Small intestine (tissue), 7 donors: ENCODE data around the gene GPX5. TPM values are rescaled to one million over a fixed set of nuclear protein-coding genes. Genes with fewer than 3 reads are reported as not detected.
"Not testable (repeated sequence)": the region's sequence is repeated elsewhere in the genome, so short reads cannot be mapped to it uniquely, and the experiment has no call there.

Experiments used
- DNase-seq, 2 donors: peaks; one replicate each; pipeline versions ENCODE4 v3.0.0 to v3.0.0-alpha.2; 2013
- FAIRE-seq: peaks from 2 replicates; lab custom pipeline; 2012; peaks lifted over from hg19 to GRCh38; lab: Jason Lieb, UNC
- H3K27ac ChIP-seq, 3 donors: one replicate each; pipeline ENCODE4 v1.5.1; 2013; ENCODE audit warnings: low read length in 2 of 3, mild to moderate bottlenecking in 2 of 3, control low read depth in 1 of 3, inconsistent platforms in 1 of 3, low read depth in 1 of 3, moderate library complexity in 1 of 3
- H3K27me3 ChIP-seq, 3 donors: one replicate each; pipeline ENCODE4 v1.6.1; 2013; ENCODE audit warnings: low read length in 3 of 3, inconsistent platforms in 1 of 3; ENCODE audit not compliant: control insufficient read depth in 3 of 3, insufficient read depth in 3 of 3
- H3K36me3 ChIP-seq, 3 donors: one replicate each; pipeline ENCODE4 v1.6.1; 2013; ENCODE audit warnings: low read length in 3 of 3, inconsistent platforms in 1 of 3, low read depth in 1 of 3, mild to moderate bottlenecking in 1 of 3, moderate library complexity in 1 of 3; ENCODE audit not compliant: control insufficient read depth in 3 of 3, insufficient read depth in 2 of 3
- H3K4me1 ChIP-seq, 3 donors: one replicate each; pipeline ENCODE4 v1.6.1; 2013; ENCODE audit warnings: low read length in 2 of 3, inconsistent platforms in 1 of 3, low read depth in 1 of 3, mild to moderate bottlenecking in 1 of 3, moderate library complexity in 1 of 3; ENCODE audit not compliant: control insufficient read depth in 3 of 3, insufficient read depth in 2 of 3
- H3K4me3 ChIP-seq, 3 donors: one replicate each; pipeline ENCODE4 v1.5.1; 2013; ENCODE audit warnings: low read length in 3 of 3, control low read depth in 1 of 3, inconsistent platforms in 1 of 3, low read depth in 1 of 3, mild to moderate bottlenecking in 1 of 3, moderate library complexity in 1 of 3
- H3K9me3 ChIP-seq, 2 donors: one replicate each; pipeline ENCODE4 v1.6.1; 2013; ENCODE audit warnings: low read depth in 1 of 2, low read length in 1 of 2; ENCODE audit not compliant: control insufficient read depth in 2 of 2, insufficient read depth in 1 of 2
- WGBS, 3 donors: extraction: QIAGEN DNeasy Blood & Tissue Kit; methylation state at CpG; one replicate each; pipeline ENCODE4 v1.1.7; 2013; 5-methylcytosine and 5-hydroxymethylcytosine counted together
- polyA plus RNA-seq, 4 donors: library from polyadenylated mRNA; stranded (reverse) in 3 of 4; unstranded in 1 of 4; fragments of 200-250 nt in 3 of 4; fragments of 120-200 nt in 1 of 4; gene quantifications; one replicate each; pipeline versions ENCODE4 v1.2.1 to v1.2.3, GENCODE V29; 2013
- donor health status: healthy with polysubstance abuse.
- donor health status: control.
- donor health status: control.
- donor health status: Bipolar disorder and iron deficiency.
- donor health status: healthy.

Gene GPX5
- polyA plus RNA-seq, 4 donors: not detected

DNA sequence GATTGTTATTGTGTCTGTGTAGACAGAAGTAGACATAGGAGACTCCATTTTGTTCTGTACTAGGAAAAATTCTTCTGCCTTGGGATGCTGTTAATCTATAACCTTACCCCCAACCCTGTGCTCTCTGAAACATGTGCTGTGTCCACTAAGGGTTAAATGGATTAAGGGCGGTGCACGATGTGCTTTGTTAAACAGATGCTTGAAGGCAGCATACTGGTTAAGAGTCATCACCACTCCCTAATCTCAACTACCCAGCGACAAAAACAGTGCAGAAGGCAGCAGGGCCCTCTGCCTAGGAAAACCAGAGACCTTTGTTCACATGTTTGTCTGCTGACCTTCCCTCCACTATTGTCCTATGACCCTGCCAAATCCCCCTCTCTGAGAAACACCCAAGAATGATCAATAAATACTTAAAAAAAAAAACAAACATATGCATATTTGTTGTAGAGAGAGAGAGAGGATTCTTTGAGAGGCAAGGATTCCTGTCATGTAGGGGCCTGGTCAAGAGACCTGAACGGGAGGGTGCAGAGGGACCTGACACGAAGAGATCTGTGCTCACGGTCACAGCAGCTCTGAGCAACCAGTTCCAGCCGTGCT lies 22.9 kb upstream of the GPX5 start:
- not testable (repeated sequence) for H3K27ac ChIP-seq, H3K9me3 ChIP-seq, H3K4me3 ChIP-seq, H3K4me1 ChIP-seq, FAIRE-seq, H3K27me3 ChIP-seq, H3K36me3 ChIP-seq, DNase-seq
- WGBS, 3 donors: 52 to 56% (median 53%) methylated on average over 7 of the region's 7 CpGs

DNA sequence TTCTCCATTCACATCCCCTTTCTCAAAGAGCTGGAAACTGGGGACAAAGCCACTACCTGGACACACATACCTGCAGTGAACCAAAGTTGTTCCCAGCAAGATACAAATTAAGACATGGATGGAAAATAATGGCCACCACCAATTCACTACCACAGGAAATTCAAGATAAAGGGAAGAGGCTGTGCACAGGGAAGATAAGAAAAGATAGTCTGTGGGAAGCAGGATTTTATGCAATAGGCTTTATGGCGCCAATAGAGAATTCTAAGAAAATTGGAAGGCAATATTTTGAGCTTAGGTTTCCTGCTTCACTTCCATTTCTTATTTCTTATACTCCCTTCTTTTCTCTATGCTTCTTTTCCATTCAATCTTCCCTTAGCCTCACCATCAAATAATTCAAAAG lies 19.9 kb upstream of the GPX5 start:
- H3K27me3 ChIP-seq: peaks cover 0 to 2% (median 0%) of the 10 kb centered on the region in 3 donors
- no peak for DNase-seq
- H3K4me1 ChIP-seq: no peaks in the 10 kb centered on the region
- FAIRE-seq: no peak
- H3K9me3 ChIP-seq: no peaks in the 10 kb centered on the region
- no peak overlapping the region for H3K4me3 ChIP-seq
- WGBS, 3 donors: 82 to 90% (median 85%) methylated on average over 1 of the region's 1 CpG
- no peak overlapping the region for H3K27ac ChIP-seq
- no peaks in the 10 kb centered on the region for H3K36me3 ChIP-seq

DNA sequence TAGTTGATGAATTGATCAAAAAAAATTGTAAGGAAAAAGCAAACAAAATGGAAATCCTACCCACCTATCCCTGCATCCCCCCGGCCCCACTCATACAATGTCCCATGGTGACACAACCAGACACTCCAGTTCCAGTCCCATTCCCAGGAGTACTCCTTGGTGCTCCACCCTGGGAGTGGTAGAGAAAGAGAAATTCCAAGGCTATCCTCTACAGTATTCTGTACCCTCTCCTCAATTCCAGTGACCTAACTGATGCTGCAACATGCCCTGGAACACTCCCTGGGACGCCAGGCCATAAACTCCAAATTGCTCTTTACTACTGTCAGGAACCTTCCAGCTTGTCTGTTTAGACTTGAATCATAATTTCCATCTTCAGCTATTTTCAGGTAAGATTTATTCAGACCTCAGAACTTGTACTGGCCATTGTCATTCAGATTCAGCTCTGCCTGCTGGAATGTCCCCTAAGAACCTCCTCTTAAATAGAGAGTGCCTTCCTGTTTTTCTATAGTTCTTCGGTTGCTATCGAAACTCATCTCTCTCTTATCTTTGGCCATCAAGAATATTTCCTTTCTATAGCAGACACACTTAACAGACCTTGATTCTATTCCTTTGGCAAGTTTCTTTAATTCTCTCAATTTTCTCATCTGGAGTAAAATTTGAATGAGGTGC lies 18.7 kb upstream of the GPX5 start:
- Histone ChIP-seq H3K27ac (no peak overlapping the region), H3K36me3 (no peaks in the 10 kb centered on the region), H3K4me1 (no peaks in the 10 kb centered on the region), H3K27me3 (peaks cover 0 to 2% (median 0%) of the 10 kb centered on the region in 3 donors), H3K9me3 (no peaks in the 10 kb centered on the region), H3K4me3 (no peak overlapping the region)
- no peak for FAIRE-seq
- no peak for DNase-seq
- WGBS, 3 donors: 62 to 65% (median 63%) methylated on average over 4 of the region's 4 CpGs

DNA sequence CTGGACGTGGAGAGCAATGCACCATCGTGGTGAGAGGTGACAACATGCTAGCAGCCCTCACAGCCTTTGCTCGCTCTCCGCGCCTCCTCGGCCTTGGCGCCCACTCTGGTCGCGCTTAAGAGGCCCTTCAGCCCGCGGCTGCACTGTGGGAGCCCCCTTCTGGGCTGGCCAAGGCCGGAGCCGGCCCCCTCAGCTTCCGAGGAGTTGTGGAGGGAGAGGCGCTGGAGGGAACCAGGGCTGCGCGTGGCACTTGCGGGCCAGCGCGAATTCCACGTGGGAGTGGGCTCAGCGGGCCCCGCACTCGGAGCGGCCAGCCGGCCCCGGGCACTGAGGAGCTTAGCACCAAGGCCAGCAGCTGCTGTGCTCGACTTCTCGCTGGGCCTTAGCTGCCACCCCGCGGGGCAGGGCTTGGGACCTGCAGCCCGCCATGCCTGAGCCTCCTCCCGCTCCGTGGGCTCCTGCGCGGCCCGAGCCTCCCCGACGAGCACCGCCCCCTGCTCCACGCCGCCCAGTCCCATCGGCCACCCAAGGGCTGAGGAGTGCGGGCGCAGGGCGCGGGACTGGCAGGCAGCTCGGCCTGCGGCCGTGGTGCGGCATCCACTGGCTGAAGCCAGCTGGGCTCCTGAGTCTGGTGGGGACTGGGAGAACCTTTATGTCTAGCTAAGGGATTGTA lies 13.9 kb upstream of the GPX5 start:
- no peak for FAIRE-seq
- no peak overlapping the region for H3K4me3 ChIP-seq
- no peaks in the 10 kb centered on the region for H3K9me3 ChIP-seq
- no peak for DNase-seq
- H3K36me3 ChIP-seq: no peaks in the 10 kb centered on the region
- no peak overlapping the region for H3K27ac ChIP-seq
- no peaks in the 10 kb centered on the region for H3K4me1 ChIP-seq
- H3K27me3 ChIP-seq: peaks cover 0 to 12% (median 0%) of the 10 kb centered on the region in 3 donors
- 96 to 97% (median 97%) methylated on average over 51 of the region's 51 CpGs for WGBS, 3 donors

DNA sequence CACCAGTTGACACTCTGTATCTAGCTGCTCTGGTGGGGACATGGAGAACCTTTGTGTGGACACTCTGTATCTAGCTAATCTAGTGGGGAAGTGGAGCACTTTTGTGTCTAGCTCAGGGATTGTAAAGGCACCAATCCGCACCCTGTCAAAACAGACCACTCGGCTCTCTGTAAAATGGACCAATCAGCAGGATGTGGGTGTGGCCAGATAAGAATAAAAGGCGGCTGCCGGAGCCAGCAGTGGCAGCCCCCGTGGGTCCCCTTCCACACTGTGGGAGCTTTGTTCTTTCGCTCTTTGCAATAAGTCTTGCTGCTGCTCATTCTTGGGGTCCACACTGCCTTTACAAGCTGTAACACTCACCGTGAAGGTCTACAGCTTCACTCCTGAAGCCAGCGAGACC lies 13.3 kb upstream of the GPX5 start:
- not testable (repeated sequence) for H3K4me1 ChIP-seq, H3K36me3 ChIP-seq, H3K27ac ChIP-seq, H3K9me3 ChIP-seq, H3K4me3 ChIP-seq, DNase-seq, FAIRE-seq
- WGBS, 3 donors: 91 to 92% (median 92%) methylated on average over 8 of the region's 8 CpGs
- H3K27me3 ChIP-seq: peaks cover 0 to 12% (median 0%) of the 10 kb centered on the region in 3 donors

DNA sequence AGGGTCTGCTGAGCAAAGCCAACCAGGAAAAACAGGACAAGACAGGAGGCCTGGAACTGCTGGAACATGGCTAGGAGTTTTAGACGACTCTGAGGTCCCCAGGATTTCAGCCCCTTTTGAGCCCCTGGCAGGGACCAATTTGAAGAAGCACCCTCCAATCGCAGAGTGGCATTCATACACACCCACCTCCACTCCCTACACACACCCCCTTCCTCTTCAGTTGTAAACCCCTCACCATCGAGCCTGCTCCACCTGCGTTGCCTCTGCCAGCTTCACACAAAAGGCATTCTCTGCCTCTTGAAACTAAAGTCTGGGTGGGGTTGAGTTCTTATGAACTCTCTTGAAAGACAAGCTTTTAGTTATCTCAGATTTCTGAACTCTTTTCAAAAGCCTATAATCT lies 10.0 kb upstream of the GPX5 start, which contains the start of gene GPX6:
GPX6 (minus strand) TSS at position 118 of the 400 bp plus-strand sequence; CDS start at position 68, 50 bp downstream.
- DNase-seq (no peak), FAIRE-seq (no peak)
- 41 to 45% (median 43%) methylated on average over 4 of the region's 4 CpGs for WGBS, 3 donors
- H3K27me3 ChIP-seq: peaks cover 0 to 15% (median 0%) of the 10 kb centered on the region in 3 donors
- no peak within 1 kb of the TSS for H3K4me3 ChIP-seq
- no peak within 1 kb of the TSS for H3K27ac ChIP-seq
- H3K4me1 ChIP-seq: no peaks in the 10 kb centered on the region
- H3K9me3 ChIP-seq: no peaks in the 10 kb centered on the region
- H3K36me3 ChIP-seq: no peaks in the 10 kb centered on the region

DNA sequence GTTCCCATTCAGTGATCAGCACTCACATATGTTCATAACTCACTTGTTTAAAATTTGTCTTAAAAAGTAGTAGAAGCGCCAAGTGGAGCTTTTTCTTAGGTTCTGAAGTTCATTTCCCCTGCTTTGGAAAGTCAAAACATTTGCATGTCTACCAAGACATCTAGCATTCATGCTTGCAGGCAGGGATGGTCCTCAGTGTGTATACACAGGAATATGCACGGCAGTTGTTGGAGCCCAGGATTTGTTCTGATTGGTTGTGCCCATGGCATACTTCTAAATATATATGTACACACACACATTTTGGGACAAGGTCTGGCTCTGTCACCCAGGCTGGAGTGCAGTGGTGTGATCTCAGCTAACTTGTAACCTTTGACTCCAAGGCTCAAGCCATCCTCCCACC lies 7.7 kb upstream of the GPX5 start:
- Histone ChIP-seq H3K4me3 (no peak overlapping the region), H3K36me3 (no peaks in the 10 kb centered on the region), H3K27me3 (peaks cover 0 to 15% (median 2%) of the 10 kb centered on the region in 3 donors), H3K4me1 (no peaks in the 10 kb centered on the region), H3K9me3 (no peaks in the 10 kb centered on the region), H3K27ac (no peak overlapping the region)
- FAIRE-seq (no peak), DNase-seq (no peak)
- WGBS, 3 donors: 81 to 82% (median 82%) methylated on average over 2 of the region's 2 CpGs

DNA sequence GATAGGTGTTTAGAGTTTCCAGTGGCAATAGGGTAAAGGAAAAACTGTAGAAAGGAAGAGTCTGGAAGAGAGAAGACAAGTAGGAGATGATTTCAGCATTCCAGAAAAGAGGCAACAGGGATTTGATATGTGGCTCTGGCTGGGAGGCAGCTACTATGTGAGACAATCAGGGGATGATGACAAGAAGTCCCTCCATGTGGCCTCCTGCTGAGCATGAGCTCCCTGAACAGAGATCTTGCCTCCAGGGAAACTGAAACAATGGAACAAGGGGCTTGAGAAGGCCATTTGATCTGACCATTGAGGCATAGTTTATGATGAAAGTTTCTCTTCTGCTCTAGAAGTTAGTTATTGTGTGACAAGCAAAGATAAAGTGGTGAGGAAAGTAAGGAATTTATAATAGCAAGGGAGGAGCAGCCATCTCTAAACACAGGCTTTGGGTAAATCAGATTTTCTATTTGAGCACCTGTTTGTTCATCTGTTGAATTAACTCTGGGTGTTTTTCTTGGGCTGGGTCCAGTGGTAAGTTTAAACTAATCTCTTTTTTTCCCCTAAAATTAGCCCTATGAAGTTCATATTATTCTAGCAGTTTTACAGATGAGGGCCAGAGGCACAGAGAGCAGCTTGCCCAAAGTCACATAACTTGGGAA lies 3.0 kb upstream of the GPX5 start:
- DNase-seq (no peak), FAIRE-seq (no peak)
- H3K27ac ChIP-seq: no peak overlapping the region
- no peaks in the 10 kb centered on the region for H3K36me3 ChIP-seq
- H3K4me3 ChIP-seq: no peak overlapping the region
- H3K9me3 ChIP-seq: no peaks in the 10 kb centered on the region
- H3K27me3 ChIP-seq: peaks cover 0 to 11% (median 6%) of the 10 kb centered on the region in 3 donors
- no peaks in the 10 kb centered on the region for H3K4me1 ChIP-seq
